Naive thymus-derived CD4-positive, alpha-beta T cell (primary cell): ENCODE data around the gene EHMT1. TPM values are rescaled to one million over a fixed set of nuclear protein-coding genes. Genes with fewer than 3 reads are reported as not detected.

Experiments used
- ATAC-seq: fragments of 150-1000 bp; cut with Tn5 transposase; 2 replicates; pipeline ENCODE4 v1.10.0; 2021; ENCODE audit warnings: mild to moderate bottlenecking, moderate library complexity
- CTCF ChIA-PET: fragments of 350-600 bp; sonication (Branson Sonifier 250); formaldehyde crosslinking; loops from one replicate; lab custom pipeline; 2021; ENCODE audit warnings: antibody characterized with exemption; lab: Charles Lee
- POLR2A ChIA-PET: fragments of 350-600 bp; sonication (Branson Sonifier 250); formaldehyde crosslinking; loops from one replicate; lab custom pipeline; 2021; ENCODE audit warnings: antibody characterized with exemption, inconsistent platforms; lab: Charles Lee
- DNase-seq, 9 donors: peaks; one replicate each; pipeline versions ENCODE4 v3.0.0 to v3.0.0-alpha.2; 2020 to 2022; ENCODE audit warnings: mixed read lengths in 1 of 9
- H3K27ac ChIP-seq: one replicate; pipeline ENCODE4 v1.7.0; 2013; ENCODE audit warnings: mild to moderate bottlenecking, low read depth, low read length, moderate library complexity
- H3K27me3 ChIP-seq, 2 donors: one replicate each; pipeline ENCODE4 v1.7.0; 2013; ENCODE audit warnings: low read length in 2 of 2, mild to moderate bottlenecking in 2 of 2, moderate library complexity in 2 of 2; ENCODE audit not compliant: control insufficient read depth in 2 of 2, insufficient read depth in 2 of 2
- H3K36me3 ChIP-seq, 3 experiments: 1 replicate in 2 of 3; 2 replicates in 1 of 3; pipeline ENCODE4 v1.7.0; 2013; ENCODE audit warnings: low read length in 3 of 3, mild to moderate bottlenecking in 3 of 3, moderate library complexity in 1 of 3; ENCODE audit not compliant: insufficient read depth in 3 of 3, control insufficient read depth in 2 of 3
- H3K4me1 ChIP-seq, 2 donors: one replicate each; pipeline ENCODE4 v1.7.0; 2013; ENCODE audit warnings: low read length in 2 of 2, mild to moderate bottlenecking in 2 of 2, moderate library complexity in 1 of 2; ENCODE audit not compliant: control insufficient read depth in 2 of 2, insufficient read depth in 2 of 2
- H3K4me3 ChIP-seq: 2 replicates; pipeline ENCODE4 v1.7.0; 2013; ENCODE audit warnings: mild to moderate bottlenecking, low read length
- H3K9me3 ChIP-seq, 3 experiments: 1 replicate in 2 of 3; 2 replicates in 1 of 3; pipeline ENCODE4 v1.7.0; 2013; ENCODE audit warnings: low read length in 3 of 3; ENCODE audit not compliant: control insufficient read depth in 2 of 3
- H3K27ac Mint-ChIP-seq, 9 donors: one replicate each; pipeline ENCODE4 v1.8.0; 2020 to 2022; ENCODE audit warnings: mixed read lengths in 9 of 9, mild to moderate bottlenecking in 8 of 9, moderate library complexity in 5 of 9, inconsistent platforms in 2 of 9
- H3K27me3 Mint-ChIP-seq, 5 donors: one replicate each; pipeline ENCODE4 v1.8.0; 2021 to 2022; ENCODE audit warnings: mixed read lengths in 5 of 5, mild to moderate bottlenecking in 1 of 5
- H3K36me3 Mint-ChIP-seq, 5 donors: one replicate each; pipeline ENCODE4 v1.8.0; 2020 to 2022; ENCODE audit warnings: mixed read lengths in 5 of 5, mild to moderate bottlenecking in 3 of 5, inconsistent platforms in 1 of 5
- H3K4me1 Mint-ChIP-seq, 7 donors: one replicate each; pipeline ENCODE4 v1.8.0; 2020 to 2022; ENCODE audit warnings: mixed read lengths in 7 of 7, mild to moderate bottlenecking in 3 of 7, inconsistent platforms in 1 of 7
- H3K4me3 Mint-ChIP-seq, 10 donors: one replicate each; pipeline ENCODE4 v1.8.0; 2020 to 2022; ENCODE audit warnings: mild to moderate bottlenecking in 10 of 10, mixed read lengths in 10 of 10, moderate library complexity in 6 of 10, inconsistent platforms in 2 of 10
- H3K9me3 Mint-ChIP-seq, 11 donors: one replicate each; pipeline ENCODE4 v1.8.0; 2020 to 2022; ENCODE audit warnings: mixed read lengths in 11 of 11, mild to moderate bottlenecking in 4 of 11, inconsistent platforms in 1 of 11, moderate library complexity in 1 of 11
- intact Hi-C, 2 donors: fragments of 100-400 bp; cut with micrococcal nuclease; formaldehyde crosslinking; loops; one replicate each; pipeline ENCODE4 v1.15.1; 2023
- polyA plus RNA-seq, 2 donors: library from polyadenylated mRNA; unstranded; fragments of 300-500 nt; fragmentation: Illumina TruSeq; gene quantifications; one replicate each; pipeline ENCODE4 v1.2.3, GENCODE V29; 2021
- total RNA-seq, 6 experiments: library from RNA in 5 of 6; stranded (reverse) in 5 of 6; gene quantifications; 1 replicate in 5 of 6; 2 replicates in 1 of 6; pipeline ENCODE4 v1.2.3 and lab custom pipeline; 2021 to 2026

Gene EHMT1
- total and polyA plus RNA-seq, 7 experiments from 2014 or later = 24.7 to 132 (median 112) TPM

DNA sequence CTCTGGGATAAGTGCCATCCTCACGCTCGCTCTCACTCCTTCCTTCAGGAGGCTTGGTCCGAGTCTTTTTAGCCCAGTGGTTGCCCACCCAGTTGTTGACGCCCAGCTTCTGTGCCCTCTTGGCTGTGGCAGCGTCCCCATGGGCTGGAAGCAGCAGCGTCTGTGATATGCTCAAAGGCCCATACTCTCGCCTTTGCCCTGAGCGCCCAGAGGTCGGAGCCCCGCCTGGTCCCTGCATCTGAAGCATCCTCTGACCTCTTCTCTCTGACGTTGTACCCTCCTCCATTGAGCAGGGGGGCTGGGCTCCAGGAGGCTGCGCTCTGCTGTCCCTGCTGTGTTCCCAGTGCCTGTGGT lies 180.8 kb downstream of the EHMT1 start:
- H3K9me3 Mint-ChIP-seq = no peaks in the 10 kb centered on the region
- ChIA-PET CTCF (no interaction called here), POLR2A (no interaction called here)
- peaks cover 0 to 7% (median 0%) of the 10 kb centered on the region in 7 donors for H3K4me1 Mint-ChIP-seq
- peaks cover 0 to 87% (median 10%) of the 10 kb centered on the region in 3 experiments for H3K36me3 ChIP-seq
- intact Hi-C loops = no loop called here
- no peaks in the 10 kb centered on the region for H3K4me1 ChIP-seq
- ATAC-seq = no peak
- peaks cover 27 to 75% (median 53%) of the 10 kb centered on the region in 5 donors for H3K36me3 Mint-ChIP-seq
- no peak for DNase-seq
- H3K27ac ChIP-seq = no peak overlapping the region
- no peaks in the 10 kb centered on the region for H3K27me3 Mint-ChIP-seq
- H3K4me3 ChIP-seq = no peak overlapping the region
- H3K9me3 ChIP-seq = no peaks in the 10 kb centered on the region
- no peak overlapping the region for H3K4me3 Mint-ChIP-seq
- peak overlapping the region in 1 of 9 donors; percentile 36 for H3K27ac Mint-ChIP-seq
- no peaks in the 10 kb centered on the region for H3K27me3 ChIP-seq

DNA sequence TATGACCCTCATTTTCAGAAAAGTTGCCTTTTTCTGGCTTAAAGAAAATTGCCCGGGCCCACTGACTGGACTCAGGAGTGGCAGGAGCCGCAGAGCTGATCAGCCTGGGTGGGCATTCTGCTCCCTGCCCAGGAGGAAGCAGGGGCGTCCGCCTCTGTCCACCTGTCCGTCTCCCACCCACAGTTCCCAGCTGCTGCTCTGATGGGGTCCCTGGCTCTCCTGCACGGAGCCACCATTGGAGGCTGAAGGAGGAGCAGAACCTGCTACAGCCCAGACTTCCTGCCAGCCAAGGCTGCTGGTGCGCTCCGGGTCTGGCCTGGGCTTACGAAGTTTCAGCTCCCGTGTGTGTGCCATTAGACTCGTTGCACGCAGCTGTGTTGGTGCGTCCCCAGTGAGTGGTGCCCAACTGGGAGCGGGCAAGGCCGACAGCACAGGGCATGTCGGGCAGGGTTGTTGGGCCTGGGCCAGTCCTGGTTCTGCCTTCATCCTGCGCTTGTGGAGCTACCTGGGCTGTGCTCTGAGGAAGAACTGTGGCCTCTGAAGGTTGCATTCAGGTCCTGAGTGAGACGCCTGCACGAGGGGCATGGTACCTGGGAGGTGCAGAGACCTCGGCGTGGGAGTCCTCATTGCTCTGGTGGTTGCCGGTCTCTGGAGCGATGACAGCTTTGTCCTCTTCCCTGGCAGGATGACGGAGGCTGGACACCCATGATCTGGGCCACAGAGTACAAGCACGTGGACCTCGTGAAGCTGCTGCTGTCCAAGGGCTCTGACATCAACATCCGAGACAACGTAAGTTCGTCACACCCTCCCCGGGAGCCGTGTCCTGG lies 181.6 kb downstream of the EHMT1 start:
- H3K27me3 Mint-ChIP-seq = no peaks in the 10 kb centered on the region
- H3K4me3 ChIP-seq = no peak overlapping the region
- intact Hi-C loops = no loop called here
- ChIA-PET POLR2A (no interaction called here), CTCF (no interaction called here)
- ATAC-seq (no peak), DNase-seq (no peak)
- H3K9me3 ChIP-seq = no peaks in the 10 kb centered on the region
- H3K36me3 Mint-ChIP-seq = peaks cover 20 to 69% (median 50%) of the 10 kb centered on the region in 5 donors
- H3K4me1 ChIP-seq = no peaks in the 10 kb centered on the region
- H3K27me3 ChIP-seq = no peaks in the 10 kb centered on the region
- peaks cover 0 to 79% (median 10%) of the 10 kb centered on the region in 3 experiments for H3K36me3 ChIP-seq
- H3K27ac Mint-ChIP-seq = no peak overlapping the region
- peaks cover 0 to 7% (median 1%) of the 10 kb centered on the region in 7 donors for H3K4me1 Mint-ChIP-seq
- H3K4me3 Mint-ChIP-seq = no peak overlapping the region
- H3K9me3 Mint-ChIP-seq = no peaks in the 10 kb centered on the region
- no peak overlapping the region for H3K27ac ChIP-seq

DNA sequence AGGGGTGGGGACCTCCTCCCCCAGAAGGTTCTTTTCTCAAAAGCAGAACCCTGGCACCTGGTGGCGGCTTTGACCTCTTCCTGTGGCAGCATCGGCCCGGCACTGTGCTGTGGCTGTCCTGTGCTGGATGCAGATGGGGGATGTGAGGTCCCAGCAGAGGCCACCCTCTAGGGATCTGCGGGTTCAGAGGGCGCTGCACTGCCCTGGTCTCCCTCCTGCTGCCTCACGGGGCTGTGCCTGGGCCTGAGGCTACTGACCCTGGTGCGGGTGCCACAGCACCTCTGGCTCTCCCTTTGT lies 182.2 kb downstream of the EHMT1 start:
- no peak for ATAC-seq
- ChIA-PET CTCF (no interaction called here), POLR2A (no interaction called here)
- no peak overlapping the region for H3K27ac Mint-ChIP-seq
- Histone ChIP-seq H3K27ac (no peak overlapping the region), H3K36me3 (peaks cover 0 to 73% (median 10%) of the 10 kb centered on the region in 3 experiments), H3K27me3 (no peaks in the 10 kb centered on the region), H3K9me3 (no peaks in the 10 kb centered on the region), H3K4me3 (no peak overlapping the region), H3K4me1 (no peaks in the 10 kb centered on the region)
- H3K27me3 Mint-ChIP-seq = no peaks in the 10 kb centered on the region
- H3K4me1 Mint-ChIP-seq = peaks cover 0 to 7% (median 2%) of the 10 kb centered on the region in 7 donors
- intact Hi-C loops = no loop called here
- no peak for DNase-seq
- no peaks in the 10 kb centered on the region for H3K9me3 Mint-ChIP-seq
- H3K36me3 Mint-ChIP-seq = peaks cover 15 to 64% (median 44%) of the 10 kb centered on the region in 5 donors
- no peak overlapping the region for H3K4me3 Mint-ChIP-seq

DNA sequence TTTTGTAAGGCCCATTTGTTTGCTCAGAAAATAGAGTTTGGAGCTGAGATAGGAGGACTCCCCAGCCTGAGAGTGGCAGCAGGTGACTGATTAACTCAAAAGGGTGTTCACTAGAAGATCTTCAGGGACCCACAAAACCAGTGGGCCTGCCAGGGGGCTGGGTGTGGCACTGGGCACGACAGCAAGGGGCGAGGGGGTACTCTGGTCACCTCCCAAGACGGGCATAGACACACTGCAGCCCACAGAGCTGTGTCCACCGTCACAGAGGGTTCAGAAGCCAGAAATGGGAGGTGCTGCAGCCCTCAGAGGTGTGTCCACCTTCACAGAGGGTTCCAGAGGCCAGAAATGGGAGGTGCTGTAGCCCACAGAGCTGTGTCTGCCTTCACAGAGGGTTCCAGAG lies 183.2 kb downstream of the EHMT1 start:
- Histone ChIP-seq H3K4me1 (no peaks in the 10 kb centered on the region), H3K27ac (no peak overlapping the region), H3K27me3 (no peaks in the 10 kb centered on the region), H3K36me3 (peaks cover 0 to 65% (median 10%) of the 10 kb centered on the region in 3 experiments), H3K4me3 (no peak overlapping the region), H3K9me3 (no peaks in the 10 kb centered on the region)
- ChIA-PET POLR2A (no interaction called here), CTCF (no interaction called here)
- no peak overlapping the region for H3K4me3 Mint-ChIP-seq
- DNase-seq (no peak), ATAC-seq (no peak)
- no peaks in the 10 kb centered on the region for H3K9me3 Mint-ChIP-seq
- H3K36me3 Mint-ChIP-seq = peaks cover 13 to 62% (median 44%) of the 10 kb centered on the region in 5 donors
- intact Hi-C loops = no loop called here
- peak overlapping the region in 2 of 9 donors; percentile 25 to 28 for H3K27ac Mint-ChIP-seq
- H3K27me3 Mint-ChIP-seq = no peaks in the 10 kb centered on the region
- H3K4me1 Mint-ChIP-seq = peaks cover 2 to 16% (median 9%) of the 10 kb centered on the region in 7 donors

DNA sequence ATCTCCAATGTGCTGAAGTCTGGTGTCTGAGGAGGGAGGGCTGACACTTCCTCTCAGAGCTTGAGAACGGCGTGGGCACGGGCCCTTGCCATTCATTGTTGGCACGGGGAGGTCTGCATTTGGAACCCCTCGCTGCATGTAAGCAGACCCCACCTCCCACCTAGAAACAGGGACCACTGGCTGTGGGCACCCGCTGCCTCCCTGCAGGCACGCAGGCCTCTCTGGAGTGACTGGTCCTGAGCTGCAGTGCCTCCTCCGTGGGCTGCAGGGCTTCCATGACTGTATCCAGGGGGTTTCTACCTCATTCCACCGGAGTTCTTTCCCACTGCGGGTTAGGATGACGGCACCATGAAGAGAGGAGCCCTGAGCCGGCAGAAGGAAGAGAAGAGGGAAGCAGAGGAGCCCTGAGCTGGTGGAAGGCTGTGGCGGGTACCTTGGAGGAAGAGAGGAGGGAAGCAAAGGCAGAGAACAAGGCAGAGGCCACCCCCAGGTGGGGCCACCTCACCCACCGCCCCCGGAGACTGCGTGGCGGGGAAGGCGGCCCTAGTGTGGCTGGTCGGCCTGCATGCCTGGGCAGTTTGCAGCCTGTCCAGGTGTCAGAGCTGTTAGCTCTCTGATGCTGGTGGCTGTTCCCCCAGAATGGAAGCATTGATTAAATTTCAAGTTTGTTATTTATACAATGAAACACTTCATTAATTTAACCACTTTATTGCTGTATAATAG lies 183.9 kb downstream of the EHMT1 start:
- ChIA-PET POLR2A (no interaction called here), CTCF (no interaction called here)
- Histone ChIP-seq H3K27me3 (no peaks in the 10 kb centered on the region), H3K27ac (no peak overlapping the region), H3K9me3 (no peaks in the 10 kb centered on the region), H3K36me3 (peaks cover 0 to 62% (median 10%) of the 10 kb centered on the region in 3 experiments), H3K4me1 (no peaks in the 10 kb centered on the region), H3K4me3 (no peak overlapping the region)
- H3K4me1 Mint-ChIP-seq = peaks cover 7 to 22% (median 14%) of the 10 kb centered on the region in 7 donors
- H3K9me3 Mint-ChIP-seq = no peaks in the 10 kb centered on the region
- no peak overlapping the region for H3K4me3 Mint-ChIP-seq
- intact Hi-C loops = no loop called here
- peaks cover 13 to 58% (median 47%) of the 10 kb centered on the region in 5 donors for H3K36me3 Mint-ChIP-seq
- DNase-seq = no peak
- ATAC-seq = no peak
- H3K27ac Mint-ChIP-seq = peak overlapping the region in 3 of 9 donors; percentile 18 to 38 (median 28)
- H3K27me3 Mint-ChIP-seq = no peaks in the 10 kb centered on the region

DNA sequence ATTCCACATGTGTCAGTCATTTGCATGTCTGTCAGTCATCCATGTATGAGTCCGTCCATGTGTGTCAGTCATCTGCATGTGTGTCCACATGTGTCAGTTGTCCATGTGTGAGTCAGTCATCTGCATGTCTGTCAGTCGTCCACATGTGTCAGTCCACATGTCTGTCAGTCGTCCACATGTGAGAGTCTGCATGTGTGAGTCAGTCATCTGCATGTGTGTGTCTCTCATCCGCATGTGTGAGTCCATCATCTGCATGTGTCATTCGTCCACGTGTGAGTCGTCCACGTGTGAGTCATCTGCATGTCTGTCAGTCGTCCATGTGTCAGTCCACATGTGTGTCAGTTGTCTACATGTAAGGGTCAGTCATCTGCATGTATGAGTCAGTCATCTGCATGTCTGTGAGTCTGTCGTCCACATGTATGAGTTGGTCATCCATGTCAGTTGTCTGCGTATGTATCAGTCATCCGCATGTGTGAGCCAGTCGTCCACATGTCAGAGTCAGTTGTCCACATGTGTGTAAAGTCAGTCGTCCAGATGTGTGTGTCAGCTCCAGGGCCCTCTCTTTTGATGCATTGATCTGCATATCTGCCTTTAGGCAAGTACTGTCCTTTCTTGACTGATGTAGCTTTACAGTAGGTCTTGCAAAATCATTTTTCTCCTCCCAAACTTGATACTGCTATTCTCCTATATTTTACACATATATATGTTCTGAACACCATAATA lies 186.3 kb downstream of the EHMT1 start:
- Mint-ChIP-seq H3K4me3 (no peak overlapping the region), H3K9me3 (no peaks in the 10 kb centered on the region), H3K36me3 (peaks cover 9 to 50% (median 33%) of the 10 kb centered on the region in 5 donors), H3K27ac (peak overlapping the region in 2 of 9 donors; percentile 0 to 16), H3K4me1 (peaks cover 8 to 29% (median 17%) of the 10 kb centered on the region in 7 donors), H3K27me3 (no peaks in the 10 kb centered on the region)
- DNase-seq = no peak
- intact Hi-C loops = no loop called here
- ChIA-PET POLR2A (no interaction called here), CTCF (no interaction called here)
- Histone ChIP-seq H3K27me3 (no peaks in the 10 kb centered on the region), H3K36me3 (peaks cover 0 to 55% (median 10%) of the 10 kb centered on the region in 3 experiments), H3K4me3 (no peak overlapping the region), H3K4me1 (no peaks in the 10 kb centered on the region), H3K27ac (no peak overlapping the region), H3K9me3 (no peaks in the 10 kb centered on the region)
- no peak for ATAC-seq
